ENCODE results near the gene AKAP13.

The AKAP13 gene

DNA sequence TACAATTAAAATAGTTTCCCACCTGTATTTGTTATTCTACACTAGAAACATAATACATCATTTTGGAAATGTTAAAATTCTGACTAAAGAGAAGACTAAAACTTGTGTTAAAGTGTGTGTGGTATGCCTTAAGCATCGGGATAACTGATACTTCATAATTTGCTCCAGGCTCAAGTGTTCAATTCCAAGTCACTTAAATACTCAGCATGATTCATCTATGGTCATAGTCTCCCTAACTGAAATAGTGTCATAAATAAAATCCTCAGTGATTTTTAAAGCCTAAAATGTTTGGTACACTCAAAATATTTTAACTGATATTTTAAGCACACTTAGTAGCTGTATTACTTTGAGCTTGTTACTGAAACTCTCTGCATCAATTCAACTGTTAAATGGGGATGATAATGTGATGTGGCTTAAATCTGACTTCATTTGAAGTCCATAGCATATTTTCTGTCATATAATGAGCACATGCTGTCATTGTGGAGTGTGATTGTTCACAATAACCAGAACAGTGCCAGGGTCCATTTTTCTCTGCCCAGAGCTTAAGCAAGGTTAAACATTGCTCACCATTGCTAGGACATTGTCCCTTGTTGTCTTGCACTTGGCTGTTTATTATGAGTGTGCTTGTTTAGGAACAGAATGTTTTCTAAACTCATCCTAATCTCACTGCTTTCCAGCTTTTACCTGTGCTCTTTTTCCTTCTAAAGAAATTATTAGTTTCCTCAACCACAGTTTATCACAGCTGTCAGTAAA lies 292.1 kb downstream of the AKAP13 start:
- no peak for DNase-seq (ENCODE audit: low spot score)

- DNase-seq (ENCODE audit: low spot score), result no peak
Measured at GRCh38 chr15:85673326-85673725, 292.9 kb downstream of the AKAP13 start.

- no peak for DNase-seq (ENCODE audit: low spot score)
Measured at GRCh38 chr15:85676342-85677098, 296.1 kb downstream of the AKAP13 start.

GRCh38 chr15:85679231-85679630 lies 298.8 kb downstream of the AKAP13 start:
- DNase-seq (ENCODE audit: low spot score), result no peak

- no peak for DNase-seq (ENCODE audit: low spot score)
Measured at GRCh38 chr15:85681386-85681785, 301.0 kb downstream of the AKAP13 start.

GRCh38 chr15:85684174-85684710 lies 303.8 kb downstream of the AKAP13 start:
- DNase-seq (ENCODE audit: low spot score), result no peak

DNA sequence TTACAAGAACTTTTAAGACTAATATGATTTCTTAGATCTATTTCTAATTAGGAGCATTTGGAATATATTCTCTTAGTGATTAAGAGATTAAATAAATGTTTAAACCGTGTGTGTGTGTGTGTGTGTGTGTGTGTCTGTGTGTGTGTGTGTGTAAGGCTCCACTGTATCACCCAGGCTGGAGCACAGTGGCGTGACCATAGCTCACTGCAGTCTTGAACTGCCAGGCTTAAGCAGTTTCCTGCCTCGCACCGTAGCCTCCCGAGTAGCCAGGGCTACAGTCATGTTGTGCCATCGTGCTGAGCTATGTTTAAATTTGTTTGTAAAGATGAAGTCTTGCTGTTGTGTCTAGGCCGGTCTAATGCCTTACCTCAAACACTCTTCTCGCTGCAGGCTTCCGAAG lies 305.0 kb downstream of the AKAP13 start:
- DNase-seq (ENCODE audit: low spot score), result no peak

DNA sequence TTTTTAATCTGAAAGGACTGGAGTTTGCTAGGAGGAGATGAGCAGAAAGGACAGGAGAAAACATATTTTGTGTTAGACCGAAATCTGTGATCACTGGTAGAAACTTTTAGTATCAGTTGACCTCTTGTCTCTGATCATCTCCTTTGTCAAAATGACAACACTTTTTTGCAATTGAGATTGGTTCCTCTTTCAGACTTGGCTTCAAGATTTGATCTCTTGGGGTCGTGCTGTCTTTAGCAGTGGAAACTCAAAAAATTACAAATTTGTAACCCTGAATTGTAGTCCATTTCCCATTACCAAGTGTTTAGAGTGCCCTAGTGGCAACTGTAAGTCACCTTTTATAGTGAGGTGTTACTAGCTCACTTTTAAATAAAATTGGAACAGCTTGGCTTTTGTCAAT lies 306.9 kb downstream of the AKAP13 start:
- DNase-seq (ENCODE audit: low spot score), result no peak

DNA sequence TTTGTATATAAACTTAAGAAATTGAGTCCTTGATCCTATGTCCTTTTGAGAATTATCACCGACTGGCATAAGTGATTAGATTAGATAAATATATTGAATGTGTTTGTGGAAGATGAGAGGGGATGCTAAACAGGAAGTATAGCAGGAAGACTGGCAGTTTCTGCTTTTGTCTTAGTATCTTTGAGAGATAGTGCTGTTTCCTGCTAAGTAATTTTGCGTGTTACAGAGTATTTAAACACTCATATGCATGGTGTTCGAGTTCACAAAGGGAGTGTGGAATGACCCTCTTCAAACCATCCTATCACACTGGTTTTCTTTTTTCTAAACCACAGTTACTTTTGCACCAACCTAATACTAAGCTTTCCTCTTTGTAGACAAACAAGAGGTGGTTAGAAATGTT lies 308.3 kb downstream of the AKAP13 start:
- DNase-seq (ENCODE audit: low spot score), result no peak

DNA sequence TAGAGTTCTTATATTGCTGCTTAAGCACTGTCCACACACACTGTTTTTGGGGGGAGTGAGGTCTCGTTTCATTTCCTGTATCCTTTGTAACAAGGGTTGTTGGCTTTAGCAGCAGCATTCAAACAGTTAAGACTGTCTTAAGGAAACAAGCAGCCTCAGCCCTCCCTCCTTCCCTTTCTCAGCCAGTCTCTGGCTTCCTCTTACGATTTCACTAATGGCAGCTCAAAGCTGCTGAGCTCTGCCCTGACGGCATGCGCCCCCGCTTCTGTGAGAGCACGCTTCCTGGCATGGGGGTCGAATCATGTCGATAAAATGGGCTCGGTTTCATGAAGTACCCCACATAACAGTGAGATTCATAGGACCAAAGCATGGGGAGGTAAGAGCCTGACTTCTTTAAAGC lies 309.3 kb downstream of the AKAP13 start:
- DNase-seq (ENCODE audit: low spot score), result peak; percentile 36

- no peak for DNase-seq (ENCODE audit: low spot score)
Measured at GRCh38 chr15:85690561-85691231, 310.3 kb downstream of the AKAP13 start.

DNA sequence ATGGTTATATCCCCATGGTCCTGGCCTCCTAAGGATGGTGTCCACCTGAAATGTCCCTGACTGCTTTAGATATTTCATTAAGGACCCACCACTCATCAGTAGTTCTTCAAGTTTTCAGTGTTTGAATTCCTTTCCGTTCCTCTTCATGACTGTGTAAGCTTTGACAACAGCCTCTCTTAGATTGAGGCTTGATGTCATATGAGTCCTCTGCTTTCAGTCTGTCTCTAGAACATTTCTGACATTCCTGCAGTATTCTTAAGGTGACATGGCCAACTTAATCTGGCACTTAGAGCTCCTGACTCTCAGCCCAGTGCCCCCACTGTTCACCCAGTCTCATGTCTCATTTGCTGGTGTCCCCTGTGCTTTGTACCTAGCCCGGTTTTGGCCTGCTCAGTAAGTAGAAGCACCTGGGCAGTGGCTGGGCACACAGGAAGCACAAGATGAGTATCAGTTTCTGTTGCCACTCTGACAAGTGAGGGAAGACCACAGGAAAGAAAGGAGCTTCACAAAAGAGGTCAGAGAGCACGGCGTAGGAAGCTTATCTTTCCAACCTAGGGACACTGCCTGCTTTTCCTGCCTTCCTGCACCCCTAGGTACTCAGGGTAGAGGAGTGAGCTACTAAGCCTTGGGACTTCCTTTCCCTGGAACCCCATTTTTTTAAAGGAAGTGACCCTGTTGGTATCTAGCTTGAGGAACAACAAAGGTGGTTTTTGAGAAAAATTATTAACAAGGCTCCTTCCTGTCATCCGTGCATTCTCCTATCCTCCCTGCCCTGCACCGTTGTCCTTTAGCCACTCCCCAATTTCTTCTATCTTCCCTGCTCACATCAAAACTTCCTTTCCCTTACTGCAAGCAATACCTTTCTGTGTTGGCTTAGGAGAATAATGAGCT lies 311.2 kb downstream of the AKAP13 start:
- no peak for DNase-seq (ENCODE audit: low spot score)

- DNase-seq (ENCODE audit: low spot score), result no peak
Measured at GRCh38 chr15:85692321-85692720, 311.9 kb downstream of the AKAP13 start.

GRCh38 chr15:85692873-85693272 lies 312.5 kb downstream of the AKAP13 start:
- DNase-seq (ENCODE audit: low spot score), result no peak

- DNase-seq (ENCODE audit: low spot score), result no peak
Measured at GRCh38 chr15:85693277-85693676, 312.9 kb downstream of the AKAP13 start.

- DNase-seq (ENCODE audit: low spot score), result no peak
Measured at GRCh38 chr15:85694091-85694490, 313.7 kb downstream of the AKAP13 start.

- no peak for DNase-seq (ENCODE audit: low spot score)
Measured at GRCh38 chr15:85700767-85701166, 320.4 kb downstream of the AKAP13 start.

- DNase-seq (ENCODE audit: low spot score), result peak; percentile 11
Measured at GRCh38 chr15:85702321-85703101, 322.1 kb downstream of the AKAP13 start.

- no peak for DNase-seq (ENCODE audit: low spot score)
Measured at GRCh38 chr15:85704066-85704465, 323.7 kb downstream of the AKAP13 start.

GRCh38 chr15:85704720-85705429 lies 324.5 kb downstream of the AKAP13 start:
- no peak for DNase-seq (ENCODE audit: low spot score)

Measured in AG08396 (cell line).